KG1 (cell line): ENCODE data around the gene LIMS2.

Experiments
- DNase-seq: peaks from one replicate; lab custom pipeline; 2025; lab: John Stamatoyannopoulos, UW

LIMS2 gene, protein sequence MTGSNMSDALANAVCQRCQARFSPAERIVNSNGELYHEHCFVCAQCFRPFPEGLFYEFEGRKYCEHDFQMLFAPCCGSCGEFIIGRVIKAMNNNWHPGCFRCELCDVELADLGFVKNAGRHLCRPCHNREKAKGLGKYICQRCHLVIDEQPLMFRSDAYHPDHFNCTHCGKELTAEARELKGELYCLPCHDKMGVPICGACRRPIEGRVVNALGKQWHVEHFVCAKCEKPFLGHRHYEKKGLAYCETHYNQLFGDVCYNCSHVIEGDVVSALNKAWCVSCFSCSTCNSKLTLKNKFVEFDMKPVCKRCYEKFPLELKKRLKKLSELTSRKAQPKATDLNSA

DNA sequence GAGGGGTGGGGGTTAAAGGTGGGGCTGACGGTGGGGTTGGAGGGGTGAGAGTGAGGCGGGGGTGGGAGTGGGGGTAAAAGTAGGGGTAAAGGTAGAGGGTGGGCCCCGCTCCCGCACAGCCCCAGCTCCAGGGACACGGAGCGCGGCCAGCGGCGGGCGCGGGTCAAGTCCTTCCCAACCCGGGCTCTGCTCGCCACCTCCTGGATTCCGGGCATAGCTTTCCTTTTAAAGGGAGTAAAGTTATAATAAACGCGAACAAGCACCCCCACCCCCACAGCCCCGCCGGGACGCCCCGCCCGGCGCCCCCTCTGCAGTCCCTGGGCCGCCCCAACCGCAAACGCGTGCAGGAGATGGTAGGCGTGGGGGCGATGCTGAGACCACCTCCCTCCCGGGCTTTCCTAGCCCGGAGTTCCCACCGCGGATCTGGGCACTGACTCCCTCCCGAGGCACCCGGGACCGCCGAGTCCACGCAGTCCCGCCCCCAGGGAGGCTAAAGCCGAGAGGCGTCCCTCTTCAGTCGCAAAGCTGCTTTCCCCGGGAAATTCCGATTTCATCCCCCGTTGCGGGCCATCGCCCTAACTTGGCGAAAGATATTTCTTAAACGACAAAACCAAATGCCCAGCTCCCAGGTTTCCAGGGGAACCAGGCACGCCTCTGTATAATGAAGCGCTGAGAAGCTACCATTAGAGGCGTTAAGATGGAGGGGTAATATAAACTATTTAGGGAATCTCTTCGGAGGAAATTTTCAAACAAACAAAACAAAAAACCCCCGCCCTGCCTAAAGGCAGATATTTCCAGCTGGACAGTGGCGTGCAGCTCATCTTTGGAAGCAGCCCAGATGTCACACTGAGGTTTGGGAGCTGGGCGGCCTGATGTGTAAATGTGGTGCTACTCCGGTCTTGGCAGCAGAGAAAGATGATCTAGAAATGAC lies at the start of gene LIMS2:
Gene LIMS2 (minus strand): TSS at position 200 of the 931 bp plus-strand sequence. CDS start 506 bp downstream, outside the sequence.
- no peak for DNase-seq

DNA sequence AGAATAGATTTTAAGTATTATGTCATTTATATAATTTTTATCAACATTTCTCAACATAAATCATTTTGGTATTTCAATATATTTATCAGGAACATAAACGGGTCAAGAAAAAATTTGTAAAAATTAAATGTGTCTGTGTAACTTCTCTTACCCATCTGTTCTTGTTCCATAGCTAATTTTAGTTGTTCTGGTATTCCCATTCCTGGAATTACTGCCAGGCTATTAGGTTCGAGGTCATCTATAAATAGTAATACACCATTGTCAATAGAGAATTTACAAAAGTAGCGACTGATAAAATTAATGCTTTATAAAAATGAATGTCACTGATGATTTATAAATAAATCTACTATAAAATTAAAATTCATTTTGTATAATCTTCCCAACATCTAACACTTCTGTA lies 47.5 kb upstream of the LIMS2 start:
- DNase-seq: no peak

DNA sequence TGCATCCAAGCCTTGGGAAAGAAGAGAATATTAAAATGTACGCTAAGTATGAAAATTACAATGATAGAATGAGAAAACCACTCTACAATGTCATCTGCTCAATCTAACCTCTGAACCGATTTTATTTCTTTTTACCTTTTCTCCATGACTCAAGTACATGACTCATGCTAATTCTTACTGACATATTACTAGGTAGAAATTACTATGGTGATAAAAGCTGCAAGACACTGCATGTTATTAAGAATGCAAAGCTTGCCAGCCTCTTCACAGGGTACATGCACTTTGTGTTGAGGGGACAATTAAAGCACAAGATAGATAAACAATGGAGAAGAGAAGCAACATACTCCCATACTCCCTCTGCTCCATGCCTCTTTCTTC lies 46.6 kb upstream of the LIMS2 start:
- DNase-seq: no peak

DNA sequence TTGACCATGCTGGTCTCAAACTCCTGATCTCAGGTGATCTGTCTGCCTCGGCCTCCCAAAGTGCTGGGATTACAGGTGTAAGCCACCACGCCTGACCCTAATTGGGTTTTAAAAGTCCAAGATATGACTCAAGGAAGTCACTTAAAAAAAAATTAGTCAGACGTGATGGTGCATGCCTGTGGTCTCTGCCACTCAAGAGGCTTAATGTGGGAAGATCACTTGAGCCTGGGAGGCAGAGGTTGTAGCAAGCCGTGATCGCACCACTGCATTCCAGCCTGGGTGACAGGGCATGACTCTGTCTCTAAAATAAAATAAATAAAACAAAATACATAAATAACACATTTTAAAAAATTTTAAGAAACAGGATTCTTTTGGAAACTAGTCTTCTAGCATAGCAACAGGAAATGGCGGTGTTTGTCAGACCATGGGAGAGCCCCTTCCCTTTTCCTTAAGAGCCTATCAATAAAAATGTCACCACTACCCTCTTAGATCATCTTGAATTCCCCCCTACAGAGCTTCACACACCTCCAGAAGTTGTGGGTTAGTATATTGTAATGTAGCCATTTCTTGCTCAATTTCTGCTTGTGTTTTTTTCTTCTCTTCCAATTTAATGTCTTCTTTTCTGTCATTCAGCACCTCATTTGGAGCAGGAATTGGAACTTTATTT lies 46.1 kb upstream of the LIMS2 start:
- DNase-seq: no peak

DNA sequence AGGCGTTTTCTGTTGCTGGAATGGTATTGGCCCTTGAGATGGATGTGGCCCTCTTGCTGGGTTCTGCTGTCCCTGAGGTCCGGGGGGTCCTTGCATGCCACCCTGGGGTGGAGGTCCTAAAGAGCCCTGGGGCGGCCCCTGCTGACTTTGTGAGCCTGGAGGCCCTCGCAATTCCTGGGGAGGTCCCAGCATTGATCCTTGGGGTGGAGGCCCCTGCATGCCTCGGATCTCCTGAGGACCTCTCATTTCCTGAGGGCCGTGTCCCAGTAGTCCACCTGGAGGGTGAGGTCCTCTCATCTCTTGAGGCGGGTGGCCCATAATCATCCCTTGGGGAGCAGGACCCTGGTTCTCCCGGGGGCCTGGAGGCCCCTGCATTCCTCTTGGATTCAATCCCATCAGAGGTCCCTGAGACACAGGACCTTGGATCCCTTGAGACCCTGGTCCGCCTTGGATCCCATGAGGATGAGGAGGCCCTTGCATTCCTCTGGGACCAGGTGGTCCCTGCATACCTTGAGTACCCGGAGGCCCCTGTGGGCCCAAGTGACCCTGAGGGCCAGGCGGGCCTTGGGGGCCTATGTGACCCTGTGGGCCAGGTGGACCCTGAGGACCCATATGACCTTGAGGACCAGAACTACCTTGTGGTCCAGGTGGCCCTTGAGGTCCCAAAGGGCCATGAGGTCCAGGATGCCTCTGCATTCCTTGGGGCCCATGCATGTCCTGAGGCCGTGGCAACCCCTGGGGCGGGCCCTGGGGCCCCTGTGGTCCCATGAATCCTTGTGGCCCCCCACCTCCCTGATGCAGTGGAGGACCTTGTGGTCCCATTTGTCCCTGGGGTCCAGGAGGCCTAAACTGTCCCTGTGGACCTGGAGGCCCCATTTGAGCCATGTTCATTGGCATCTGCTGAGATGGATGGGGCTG lies 44.2 kb upstream of the LIMS2 start:
- DNase-seq: no peak

DNA sequence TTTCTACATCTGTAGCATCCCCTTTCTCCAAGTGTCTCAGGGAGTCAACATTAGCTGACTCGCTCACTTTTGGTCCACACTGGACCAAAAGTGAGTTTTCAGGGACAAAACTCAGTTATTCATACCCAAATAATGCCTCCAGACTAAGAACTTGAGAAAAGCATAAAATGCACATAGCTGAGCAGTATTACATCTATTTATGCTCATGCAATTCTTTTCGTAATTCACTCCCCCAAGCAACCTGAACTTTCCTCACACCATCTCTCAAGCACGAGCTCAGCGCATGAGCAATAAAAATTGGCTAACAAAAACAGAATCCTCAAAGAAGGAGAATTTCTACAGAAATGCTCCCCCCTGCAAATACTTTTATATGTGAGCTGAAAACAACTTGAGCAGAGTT lies 42.9 kb upstream of the LIMS2 start:
- DNase-seq: no peak

DNA sequence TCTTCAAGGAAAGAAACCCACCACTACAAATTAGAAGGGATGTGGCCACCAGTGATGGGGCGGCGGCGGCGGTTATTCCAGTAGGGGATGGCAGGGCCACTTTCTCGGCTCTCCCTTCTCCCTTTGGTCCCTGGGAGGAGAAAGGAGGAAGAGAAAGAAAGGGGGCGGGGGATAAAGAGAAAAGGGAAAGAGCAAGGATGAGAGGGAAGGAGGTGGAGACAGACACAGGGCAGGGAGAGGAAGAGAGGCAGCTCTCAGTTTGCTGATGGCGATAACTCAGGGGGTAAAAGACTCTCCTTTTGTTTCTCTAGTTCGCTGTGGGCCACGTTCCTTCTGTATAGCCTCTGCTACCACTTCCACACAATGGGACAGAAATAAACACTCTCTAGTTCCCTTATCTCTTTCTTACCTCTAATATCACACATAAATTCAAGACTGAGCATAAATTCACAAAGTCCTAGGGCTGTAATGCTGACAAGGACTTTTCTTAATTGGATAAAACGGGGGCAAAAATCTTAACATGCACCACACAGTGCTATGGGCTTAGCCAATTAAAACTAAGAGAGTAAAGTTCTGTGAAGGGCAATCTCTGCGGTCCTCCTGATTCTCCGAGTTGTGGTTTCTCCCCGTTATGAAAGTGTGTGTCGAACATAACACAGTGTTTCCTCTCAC lies 40.6 kb upstream of the LIMS2 start:
- DNase-seq: no peak

DNA sequence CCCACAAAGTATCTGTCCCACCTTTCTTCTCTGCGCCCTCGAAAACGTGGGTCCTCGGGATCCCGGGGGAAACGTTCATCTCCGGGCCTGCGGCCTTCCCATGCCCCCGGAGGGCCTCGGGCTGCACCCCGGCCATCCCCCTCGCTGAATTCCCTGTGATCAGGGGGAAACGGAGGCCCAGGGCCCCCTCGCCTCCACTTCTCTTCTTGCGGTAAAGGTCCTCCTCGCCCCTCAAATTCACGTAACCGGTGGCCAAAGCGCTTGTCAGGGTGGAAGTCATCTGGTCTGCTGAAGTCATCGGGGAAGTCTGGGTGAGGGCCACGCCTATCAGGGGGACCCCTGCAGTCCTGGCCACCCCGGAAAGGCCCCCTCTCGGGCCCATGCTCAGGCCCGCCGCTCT lies 38.2 kb upstream of the LIMS2 start:
- no peak for DNase-seq

DNA sequence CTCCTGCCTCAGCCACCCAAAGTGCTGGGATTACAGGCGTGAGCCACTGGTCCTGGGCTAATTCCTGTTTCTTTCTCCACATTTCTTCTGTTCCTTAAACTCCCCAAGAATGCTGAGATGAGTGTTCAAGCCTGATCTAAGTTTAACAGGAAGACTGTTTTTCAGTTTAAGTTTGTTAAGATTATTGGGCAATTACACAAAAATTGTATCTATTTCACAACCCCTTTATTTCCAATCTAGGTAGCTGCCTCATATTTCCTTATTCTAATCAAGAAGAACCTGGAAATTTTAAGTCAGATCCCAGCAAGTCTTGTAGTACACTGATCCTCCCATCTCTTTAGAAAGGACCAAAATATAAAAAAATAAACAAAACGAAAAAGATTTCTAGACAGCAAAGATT lies 37.7 kb upstream of the LIMS2 start:
- DNase-seq: no peak

DNA sequence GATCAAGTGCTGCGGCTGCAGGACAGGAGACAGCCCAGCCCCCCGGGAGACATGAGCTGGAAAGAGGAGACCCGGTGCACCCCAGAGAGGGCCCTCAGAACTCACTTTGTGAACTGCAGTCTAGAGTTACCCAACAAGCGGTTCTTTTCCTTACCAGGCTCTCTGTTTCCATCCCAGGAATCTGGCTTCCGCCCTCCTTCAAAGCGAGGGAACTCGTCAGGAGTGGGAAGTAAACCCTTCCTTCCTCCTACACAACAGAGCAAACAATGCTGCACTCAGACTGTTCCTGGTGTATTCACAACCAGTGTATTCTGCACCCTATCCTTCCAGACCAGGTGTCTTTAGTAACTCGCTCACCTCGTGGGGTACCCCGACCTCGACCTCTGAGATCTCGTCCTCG lies 34.0 kb upstream of the LIMS2 start:
- no peak for DNase-seq

DNA sequence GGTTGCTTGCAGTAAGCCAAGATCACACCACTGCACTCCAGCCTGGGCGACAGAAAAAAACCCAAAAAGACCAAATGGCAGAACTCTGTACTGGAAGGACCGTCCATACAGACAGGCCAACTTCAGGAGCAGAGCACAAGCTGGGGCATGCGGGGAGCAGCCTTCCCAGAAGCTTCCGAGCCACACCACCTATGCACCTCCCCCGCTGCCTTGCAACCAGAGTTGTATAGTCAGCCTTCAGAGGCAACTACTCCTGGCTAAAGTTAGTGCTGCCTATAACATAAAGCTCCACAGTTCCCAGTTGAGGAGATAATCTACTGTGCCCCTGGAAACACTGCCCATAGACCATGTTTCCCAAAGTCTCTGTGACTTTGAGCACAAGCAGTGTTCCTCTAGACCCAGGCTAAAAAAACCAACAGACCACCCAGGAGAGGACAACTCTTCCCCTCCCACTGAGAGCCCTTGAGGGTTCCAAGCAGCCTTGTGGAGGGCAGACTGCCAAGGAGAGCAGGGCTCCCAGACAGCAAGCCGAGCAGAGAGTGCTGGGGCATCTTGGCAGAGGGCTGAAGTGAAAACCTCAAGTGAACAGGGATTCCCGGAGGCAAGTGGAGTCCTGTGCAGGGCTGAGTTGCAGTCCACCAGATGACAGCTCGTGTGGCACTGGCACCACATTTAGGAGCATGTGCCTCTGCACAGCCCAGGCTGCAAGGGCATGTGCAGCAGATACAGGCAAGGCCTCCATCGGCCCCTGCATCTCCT lies 32.7 kb upstream of the LIMS2 start:
- DNase-seq: no peak

DNA sequence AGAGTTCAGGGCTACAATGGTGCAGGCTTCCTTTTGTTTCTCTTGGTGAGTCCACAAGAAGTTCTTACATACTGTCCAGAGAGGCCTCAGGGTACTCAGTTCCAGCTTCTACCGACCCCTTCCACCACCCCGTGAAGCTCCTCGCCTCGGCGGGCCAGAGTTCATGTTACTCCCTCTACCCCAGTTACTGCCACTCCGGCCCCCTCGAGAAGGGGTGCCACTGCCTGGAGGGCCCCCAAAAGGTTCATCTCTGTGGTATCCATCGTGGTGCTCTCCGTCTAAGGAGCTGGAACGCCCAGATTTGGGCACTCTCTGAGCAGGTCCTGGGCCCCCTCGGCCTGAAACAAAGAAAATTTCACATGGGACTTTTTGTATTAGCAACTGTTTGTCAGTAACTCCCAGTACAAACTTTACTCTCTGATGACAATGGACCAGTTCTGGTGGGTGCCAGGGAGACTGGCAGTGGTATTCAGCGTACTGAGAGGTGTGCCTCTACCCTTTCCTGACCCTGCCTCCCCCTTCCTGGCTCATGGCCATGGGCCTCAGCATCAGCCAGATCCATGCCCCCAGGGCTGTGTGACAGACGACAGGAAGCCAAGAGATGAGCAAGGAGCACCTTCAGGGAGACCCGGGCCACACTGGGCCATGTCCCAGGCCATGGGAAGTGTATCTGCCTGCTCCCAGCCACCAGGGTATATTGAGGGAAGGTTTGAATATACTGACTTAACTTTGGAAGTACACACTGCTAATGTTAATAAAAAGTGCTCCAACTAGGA lies 31.1 kb upstream of the LIMS2 start:
- DNase-seq: no peak

DNA sequence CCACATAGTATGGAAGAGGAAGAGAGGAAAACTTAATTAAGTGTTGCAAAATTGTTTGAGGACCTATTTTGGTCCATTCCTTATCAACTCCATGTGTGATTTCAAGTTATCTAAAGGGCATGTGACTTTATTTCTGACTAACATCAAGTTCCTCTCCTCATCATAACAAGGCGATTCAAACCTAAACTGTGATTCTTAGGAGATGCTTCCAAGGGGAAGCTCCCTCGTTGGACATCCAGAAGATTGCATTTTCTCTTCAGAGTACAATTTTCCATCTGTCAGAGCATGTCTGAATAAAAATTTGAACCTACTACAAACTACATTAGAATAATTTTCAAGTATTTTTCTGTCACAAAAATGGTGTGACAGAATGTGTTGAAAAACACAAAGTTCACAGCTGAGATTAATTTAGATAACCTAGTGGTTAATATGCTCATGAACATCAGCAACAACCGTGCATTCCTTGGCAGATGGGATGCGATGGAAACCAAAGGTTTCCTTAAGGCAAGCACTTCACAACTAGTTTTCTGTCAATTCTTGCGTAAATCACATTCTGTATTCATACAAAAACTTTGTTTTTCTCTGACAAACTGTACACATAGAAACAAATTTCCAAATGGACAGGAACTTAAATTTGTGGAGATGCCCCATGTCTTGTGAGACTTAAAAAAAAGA lies 30.2 kb upstream of the LIMS2 start:
- DNase-seq: no peak

DNA sequence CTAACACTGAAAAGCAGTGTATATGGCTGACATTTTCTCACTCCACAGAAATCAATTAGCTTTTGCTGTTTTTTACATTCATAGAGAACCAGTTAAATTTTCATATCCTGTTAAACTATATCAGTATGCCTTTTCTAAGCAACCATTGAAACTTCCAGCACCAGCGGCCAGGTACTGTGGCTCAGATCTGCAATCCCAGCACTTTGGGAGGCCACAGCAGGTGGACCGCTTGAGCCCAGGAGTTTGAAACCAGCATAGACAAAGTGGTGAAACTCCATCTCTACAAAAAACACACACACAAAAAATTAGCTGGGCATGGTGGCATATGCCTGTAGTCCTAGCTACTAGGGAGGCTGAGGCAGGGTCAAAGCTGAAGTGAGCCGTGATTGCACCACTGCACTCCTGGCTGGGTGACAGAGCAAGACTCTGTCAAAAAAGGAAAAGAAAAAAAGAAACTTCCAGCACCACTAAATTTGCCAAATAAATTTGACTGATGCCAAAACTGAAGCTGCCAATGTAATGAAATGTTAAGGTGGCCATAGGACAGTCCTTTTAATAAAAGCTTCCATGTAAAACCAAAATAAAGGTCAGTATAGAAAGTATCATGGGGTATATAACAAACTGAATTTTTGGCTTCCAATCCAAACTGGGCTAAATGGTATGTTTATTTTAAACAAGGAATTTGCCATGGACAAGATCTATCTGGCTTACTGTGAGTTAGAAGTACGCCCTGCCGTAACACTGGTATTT lies 29.5 kb upstream of the LIMS2 start:
- DNase-seq: no peak

DNA sequence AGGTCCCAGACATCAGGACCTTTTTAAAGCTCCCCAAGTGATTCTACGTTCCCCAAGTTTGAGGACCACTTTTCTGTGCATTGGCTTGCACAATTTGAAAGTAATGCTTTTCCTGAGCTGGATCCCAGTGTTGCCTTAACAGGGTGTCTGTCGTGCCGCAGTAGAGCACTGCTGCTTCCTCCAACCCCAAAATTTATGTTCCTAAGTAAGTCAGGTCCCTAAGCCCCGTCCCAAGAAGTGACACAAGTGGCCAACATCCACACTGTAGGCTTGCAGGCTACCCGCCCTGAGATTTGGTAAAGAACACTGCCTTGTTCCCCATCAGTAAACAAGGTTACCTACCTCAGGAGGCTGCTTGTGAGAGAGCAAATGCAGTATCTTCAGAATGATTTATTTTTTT lies 28.0 kb upstream of the LIMS2 start:
- DNase-seq: no peak

DNA sequence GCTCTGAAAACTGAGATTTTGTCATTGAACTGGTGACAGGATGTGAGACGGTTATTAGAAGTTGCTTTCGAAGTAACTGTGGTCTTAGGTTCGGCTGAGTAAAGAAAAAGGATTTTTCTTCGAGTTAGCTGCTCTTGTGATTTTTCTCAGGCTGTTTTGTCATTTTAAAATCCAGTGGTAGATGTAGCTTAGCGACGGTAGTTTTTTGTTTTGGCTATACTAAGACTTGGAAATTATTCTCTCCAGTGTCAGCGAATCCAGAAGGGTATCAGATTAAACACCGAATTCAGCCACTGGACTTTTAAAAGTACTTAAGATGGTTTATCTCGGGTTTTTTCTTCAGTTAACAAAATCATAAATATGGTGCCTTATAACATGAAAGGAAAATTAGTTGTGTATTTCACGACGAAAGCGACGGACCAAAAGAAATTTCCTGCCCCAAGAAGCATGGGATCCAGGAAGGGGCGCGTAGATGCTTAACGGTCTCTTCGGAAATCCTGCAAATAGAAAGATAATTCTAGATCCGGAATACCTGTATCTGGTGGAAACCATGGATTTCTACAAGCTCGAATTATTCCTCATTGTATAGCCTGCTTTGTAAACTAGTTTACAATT lies 27.2 kb upstream of the LIMS2 start:
- no peak for DNase-seq

DNA sequence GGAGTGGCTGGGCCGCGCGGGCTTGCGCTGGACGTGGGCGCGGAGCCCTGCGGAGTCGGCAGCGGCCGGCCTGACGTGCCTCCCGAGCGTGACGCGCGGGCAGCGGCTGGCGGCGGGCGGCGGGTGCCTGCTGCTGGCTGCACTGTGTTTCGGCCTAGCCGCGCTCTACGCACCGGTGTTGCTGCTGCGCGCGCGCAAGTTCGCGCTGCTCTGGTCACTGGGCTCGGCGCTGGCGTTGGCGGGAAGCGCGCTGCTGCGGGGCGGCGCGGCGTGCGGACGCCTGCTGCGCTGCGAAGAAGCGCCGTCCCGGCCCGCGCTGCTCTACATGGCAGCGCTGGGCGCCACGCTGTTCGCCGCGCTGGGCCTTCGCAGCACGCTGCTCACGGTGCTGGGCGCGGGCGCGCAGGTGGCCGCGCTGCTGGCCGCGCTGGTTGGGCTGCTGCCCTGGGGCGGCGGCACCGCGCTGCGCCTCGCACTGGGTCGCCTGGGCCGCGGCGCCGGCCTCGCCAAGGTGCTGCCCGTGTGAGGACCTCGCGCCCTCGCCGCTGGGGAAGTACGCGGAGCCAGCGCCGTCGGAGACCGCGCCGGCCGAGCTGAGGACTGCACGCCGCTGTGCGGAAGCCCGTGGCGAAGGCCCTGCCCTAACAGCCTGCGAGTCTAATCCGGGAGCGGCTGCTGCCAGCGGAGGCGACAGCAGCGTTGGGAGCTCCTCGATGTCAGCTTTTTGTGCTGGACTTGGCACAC lies 26.5 kb upstream of the LIMS2 start:
- peak; percentile 49 for DNase-seq
